ENCODE results near the gene ECHS1. TPM values are rescaled to one million over a fixed set of nuclear protein-coding genes. Genes with fewer than 3 reads are reported as not detected.
"Not testable (repeated sequence)": the region's sequence is repeated elsewhere in the genome, so short reads cannot be mapped to it uniquely, and the experiment has no call there.

ECHS1 gene
- total RNA-seq, 1 donor from 2014 or later = 130 TPM

DNA sequence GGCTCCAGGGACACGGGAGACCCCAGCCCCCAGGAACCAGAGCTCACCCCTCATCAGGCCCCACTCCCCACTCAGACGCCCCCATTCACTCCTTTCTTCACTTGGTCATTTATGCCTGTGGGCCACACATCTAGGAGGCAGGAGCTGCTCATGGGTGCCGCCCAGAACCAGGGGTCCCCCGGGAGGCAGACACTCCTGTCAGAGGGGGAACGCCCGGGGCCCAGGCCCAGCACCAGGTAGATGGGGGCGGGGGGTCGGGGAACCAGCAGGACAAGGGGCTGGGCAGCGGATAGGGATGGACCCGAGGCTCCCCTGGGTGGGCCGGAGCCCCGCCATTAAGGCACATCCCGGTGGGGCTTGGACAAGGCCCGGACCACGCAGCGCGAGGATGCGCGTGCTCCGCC lies 48.3 kb downstream of the ECHS1 start:
- no peak for DNase-seq (ENCODE audit: low spot score)

DNA sequence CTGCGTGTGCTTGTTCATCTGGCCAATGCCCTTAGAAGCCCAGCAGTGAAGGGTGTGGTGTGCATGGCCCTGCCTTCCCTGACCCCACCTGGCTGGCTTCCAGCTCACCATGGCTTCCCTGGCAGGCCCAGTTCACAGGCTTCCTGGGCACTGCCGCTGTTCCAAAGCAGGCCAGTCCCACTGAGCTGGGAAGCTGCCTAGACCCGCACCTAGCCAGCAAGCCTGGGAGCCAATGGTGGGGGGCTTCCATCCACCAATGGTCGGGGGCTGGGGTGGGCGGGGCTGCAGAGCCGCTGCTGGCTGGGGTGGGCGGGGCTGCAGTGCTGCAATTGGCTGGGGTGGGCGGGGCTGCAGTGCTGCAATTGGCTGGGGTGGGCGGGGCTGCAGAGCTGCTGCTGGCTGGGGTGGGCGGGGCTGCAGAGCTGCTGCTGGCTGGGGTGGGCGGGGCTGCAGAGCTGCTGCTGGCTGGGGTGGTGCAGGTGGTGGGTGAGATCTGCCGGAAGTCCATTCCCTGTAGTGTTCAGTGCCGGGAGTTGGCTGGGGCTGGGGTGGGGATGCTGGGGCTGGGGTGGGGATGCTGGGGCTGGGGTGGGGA lies 48.9 kb downstream of the ECHS1 start:
- peak; percentile 72 for DNase-seq (ENCODE audit: low spot score)

DNA sequence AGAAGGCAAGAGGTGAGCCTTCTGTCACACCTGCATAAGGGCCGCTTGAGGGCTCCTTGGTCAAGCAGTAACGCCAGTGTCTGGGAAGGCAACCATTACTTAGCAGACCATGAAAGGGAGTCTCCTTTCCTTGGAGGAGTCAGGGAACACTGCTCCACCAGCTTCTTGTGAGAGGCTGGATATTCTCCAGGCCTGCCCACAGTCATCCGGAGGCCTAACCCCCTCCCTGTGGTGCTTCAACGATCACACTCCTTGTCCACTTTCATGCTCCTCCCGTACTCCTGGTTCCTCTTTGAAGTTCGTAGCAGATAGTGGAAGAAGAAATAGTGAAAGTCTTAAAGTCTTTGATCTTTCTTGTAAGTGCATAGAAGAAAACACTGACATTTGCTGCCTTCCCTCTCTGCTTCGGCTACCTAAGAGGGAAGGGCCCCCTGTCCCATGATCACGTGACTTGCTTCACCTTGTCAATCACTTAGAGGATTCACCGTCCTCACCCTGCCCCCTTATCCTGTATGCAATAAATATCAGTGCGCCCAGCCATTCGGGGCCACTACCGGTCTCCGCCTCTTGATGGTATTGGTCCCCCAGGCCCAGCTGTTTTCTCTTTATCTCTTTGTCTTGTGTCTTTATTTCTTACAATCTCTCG lies 51.0 kb downstream of the ECHS1 start:
- not testable (repeated sequence) for DNase-seq (ENCODE audit: low spot score)

DNA sequence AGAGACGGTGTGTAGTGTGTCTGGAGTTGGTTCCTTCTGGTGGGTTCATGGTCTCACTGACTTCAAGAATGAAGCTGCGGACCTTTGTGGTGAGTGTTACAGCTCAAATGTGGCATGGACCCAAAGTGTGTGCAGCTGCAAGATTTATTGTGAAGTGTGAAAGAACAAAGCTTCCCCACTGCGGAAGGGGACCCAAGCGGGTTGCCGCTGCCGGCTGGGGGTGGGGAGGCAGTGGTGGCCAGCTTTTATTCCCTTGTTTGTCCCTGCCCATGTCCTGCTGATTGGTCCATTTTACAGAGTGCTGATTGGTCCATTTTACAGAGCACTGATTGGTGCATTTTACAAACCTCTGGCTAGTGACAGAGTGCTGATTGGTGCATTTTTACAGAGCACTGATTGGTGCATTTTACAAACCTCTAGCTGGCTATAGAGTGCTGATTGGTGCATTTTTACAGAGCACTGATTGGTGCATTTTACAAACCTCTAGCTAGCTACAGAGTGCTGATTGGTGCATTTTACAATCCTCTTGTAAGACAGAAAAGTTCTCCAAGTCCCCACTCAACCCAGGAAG lies 52.2 kb downstream of the ECHS1 start:
- not testable (repeated sequence) for DNase-seq (ENCODE audit: low spot score)

DNA sequence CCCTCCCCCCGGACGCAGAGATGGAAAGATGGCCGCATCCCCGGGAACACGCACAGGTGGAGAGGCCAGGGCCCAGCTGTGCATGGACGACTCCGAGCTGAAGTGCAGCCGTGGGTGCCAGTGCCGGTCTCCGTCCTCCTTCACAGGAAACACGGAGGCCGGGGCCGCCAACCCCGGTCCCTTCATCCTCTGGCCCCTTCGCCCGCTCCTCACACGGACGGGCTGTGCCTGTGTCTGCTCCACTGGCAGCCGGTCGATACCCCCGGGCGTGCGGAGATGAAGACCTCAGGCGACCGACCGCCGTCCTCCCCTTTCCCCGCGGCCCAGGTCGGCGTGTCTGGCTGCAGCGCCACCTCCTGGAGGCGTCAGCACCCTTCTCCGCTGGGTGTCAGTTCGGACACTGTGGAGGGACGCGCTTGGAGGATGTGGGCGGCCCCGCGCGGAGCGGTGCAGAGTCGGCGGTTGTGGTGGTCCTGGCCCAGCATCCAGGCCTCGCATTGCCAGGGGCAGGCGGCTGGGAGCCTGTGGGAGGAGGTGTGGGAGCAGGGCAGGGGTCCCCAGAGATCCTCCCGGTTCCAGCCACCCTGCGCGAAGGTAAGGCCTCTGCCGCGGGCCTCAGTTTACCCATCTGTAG lies 54.5 kb downstream of the ECHS1 start:
- DNase-seq (ENCODE audit: low spot score) = no peak

DNA sequence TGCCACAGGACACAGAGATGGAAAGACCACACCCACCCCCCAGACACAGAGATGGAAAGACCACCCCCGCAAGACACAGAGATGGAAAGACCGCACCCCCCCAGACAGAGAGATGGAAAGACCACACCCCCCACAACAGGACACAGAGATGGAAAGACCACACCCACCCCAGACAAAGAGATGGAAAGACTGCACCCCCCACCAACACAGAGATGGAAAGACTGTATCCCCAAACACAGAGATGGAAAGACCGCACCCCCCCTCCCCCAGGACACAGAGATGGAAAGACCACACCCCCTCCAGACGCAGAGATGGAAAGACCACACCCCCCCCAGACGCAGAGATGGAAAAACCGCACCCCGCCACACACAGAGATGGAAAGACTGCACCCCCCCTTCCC lies 56.4 kb downstream of the ECHS1 start:
- no peak for DNase-seq (ENCODE audit: low spot score)

DNA sequence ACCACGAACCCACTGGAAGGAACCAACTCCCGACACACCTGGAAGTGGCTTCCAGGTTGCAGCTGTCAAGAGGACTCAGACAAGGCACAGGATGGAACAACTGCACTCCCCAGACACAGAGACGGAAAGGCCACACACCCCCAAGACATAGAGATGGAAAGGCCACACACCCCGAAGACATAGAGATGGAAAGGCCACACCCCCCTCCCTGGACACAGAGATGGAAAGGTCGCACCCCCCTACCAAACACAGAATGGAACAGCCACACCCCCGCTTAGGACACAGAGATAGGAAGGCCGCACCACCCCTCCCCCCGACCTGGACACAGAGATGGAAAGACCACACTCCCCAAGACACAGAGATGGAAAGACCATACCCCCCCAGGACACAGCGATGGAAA lies 56.9 kb downstream of the ECHS1 start:
- no peak for DNase-seq (ENCODE audit: low spot score)

DNA sequence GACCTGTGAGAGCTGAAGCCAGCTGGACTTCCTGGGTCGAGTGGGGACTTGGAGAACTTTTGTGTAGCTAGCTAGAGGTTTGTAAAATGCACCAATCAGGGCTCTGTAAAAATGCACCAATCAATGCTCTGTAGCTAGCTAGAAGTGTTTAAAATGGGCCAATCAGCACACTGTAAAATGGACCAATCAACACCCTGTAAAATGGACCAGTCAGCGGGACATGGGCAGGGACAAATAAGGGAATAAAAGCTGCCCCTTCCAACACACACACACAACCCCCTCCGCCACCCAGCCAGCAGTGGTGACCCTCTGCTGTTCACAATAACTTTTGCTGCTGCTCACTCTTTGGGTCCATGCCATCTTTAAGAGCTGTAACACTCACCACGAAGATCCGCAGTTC lies 57.3 kb downstream of the ECHS1 start:
- DNase-seq (ENCODE audit: low spot score) = no peak

DNA sequence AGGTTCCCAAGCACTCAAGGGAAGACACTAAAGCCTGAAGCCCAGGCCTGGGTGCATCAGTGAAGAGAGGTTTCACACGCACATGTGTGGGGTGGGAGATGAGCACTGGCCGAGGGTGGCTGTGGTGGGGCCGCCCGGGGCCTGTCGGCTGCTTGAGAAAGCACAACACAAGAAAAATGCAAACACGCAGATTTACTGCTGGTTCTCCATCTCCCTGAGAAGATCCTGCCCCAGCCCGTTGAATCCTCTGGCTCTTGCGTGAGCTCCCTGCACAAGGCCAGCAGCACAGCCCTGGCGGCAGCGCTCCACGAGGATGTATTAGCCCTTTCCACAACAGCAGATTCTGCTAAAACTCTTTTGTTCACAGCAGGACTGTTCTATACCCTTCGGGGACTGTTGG lies 58.2 kb downstream of the ECHS1 start:
- DNase-seq (ENCODE audit: low spot score) = no peak

DNA sequence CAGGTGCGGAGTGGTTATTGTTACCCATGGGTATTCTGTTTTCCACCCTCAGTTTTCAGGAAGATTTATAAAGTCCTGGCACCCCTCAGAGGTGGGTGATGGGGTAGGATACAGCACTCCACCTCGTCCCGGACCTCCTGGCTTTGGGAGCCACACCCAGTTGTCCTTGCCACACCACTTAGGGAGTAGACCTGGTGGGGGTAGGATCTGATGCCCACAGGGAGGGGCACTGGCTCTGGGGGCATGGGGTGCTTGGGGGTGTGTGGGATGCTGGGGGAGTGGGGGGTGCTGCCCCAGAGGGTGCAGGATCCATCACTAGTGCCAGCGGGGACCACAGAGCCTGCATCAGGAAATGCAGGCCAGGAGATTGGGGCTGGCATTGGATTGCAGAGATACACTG lies 60.0 kb downstream of the ECHS1 start:
- DNase-seq (ENCODE audit: low spot score) = no peak

DNA sequence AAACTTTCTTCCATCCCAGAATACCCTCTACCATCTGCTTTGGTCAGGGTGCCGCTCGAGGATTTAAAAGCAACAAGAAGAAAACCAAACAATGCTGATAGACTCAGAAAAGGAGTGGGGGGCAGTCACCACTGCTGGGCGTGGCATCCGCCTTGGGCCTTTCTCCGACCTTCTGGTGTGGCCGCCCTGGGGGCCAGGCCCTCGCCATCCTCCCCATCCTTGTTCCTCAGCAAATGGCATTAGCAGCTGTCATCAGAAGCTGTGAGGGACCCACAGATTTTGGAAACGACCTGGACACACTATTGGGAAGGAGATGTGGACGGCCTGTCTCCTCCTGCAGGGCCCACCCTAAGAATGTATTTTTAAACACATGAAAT lies 60.4 kb downstream of the ECHS1 start:
- no peak for DNase-seq (ENCODE audit: low spot score)

Other genes starting within 250 kb of the ECHS1 start
- gene KNDC1, start 213.1 kb downstream of the ECHS1 start, total RNA-seq = 2.2 TPM
- not detected for gene UTF1, start 143.1 kb downstream of the ECHS1 start, total RNA-seq
- 0.81 TPM for gene VENTX, start 135.5 kb downstream of the ECHS1 start, total RNA-seq
- gene ADAM8, start 96.5 kb downstream of the ECHS1 start, total RNA-seq = 35.3 TPM
- 51.9 TPM for gene TUBGCP2, start 64.5 kb downstream of the ECHS1 start, total RNA-seq
- gene ZNF511, start 64.4 kb downstream of the ECHS1 start, total RNA-seq = 37.4 TPM
- not detected for gene CALY, start 36.5 kb downstream of the ECHS1 start, total RNA-seq
- not detected for gene PRAP1, start 26.0 kb downstream of the ECHS1 start, total RNA-seq
- gene FUOM, start 15.3 kb downstream of the ECHS1 start, total RNA-seq = 20.3 TPM
- gene PAOX, start 5.9 kb upstream of the ECHS1 start, total RNA-seq = 5.2 TPM
- gene MTG1, start 20.8 kb upstream of the ECHS1 start, total RNA-seq = 66.2 TPM
- not detected for gene SPRN, start 51.3 kb upstream of the ECHS1 start, total RNA-seq
- gene SCART1, start 80.6 kb upstream of the ECHS1 start, total RNA-seq = 5.3 TPM
- gene CYP2E1, start 154.0 kb upstream of the ECHS1 start, total RNA-seq = 2.9 TPM
- 0.34 TPM for gene SYCE1, start 192.2 kb upstream of the ECHS1 start, total RNA-seq

Data from ureter (tissue), 1 donor.